GM18502 (cell line): ENCODE results near the gene PIP4K2C.
"Not testable (repeated sequence)": the region's sequence is repeated elsewhere in the genome, so short reads cannot be mapped to it uniquely, and the experiment has no call there.

Source experiments
- ATAC-seq: cut with Tn5 transposase; IDR thresholded peaks from one replicate; pipeline ENCODE4 v1.9.1; 2021; ENCODE audit warnings: mild to moderate bottlenecking; ENCODE audit not compliant: unreplicated experiment, poor library complexity

The PIP4K2C gene

GRCh38 chr12:57583008-57583831 is 7.8 kb upstream of the PIP4K2C start:
- ATAC-seq: peak; percentile 94

GRCh38 chr12:57584050-57584449 is 6.9 kb upstream of the PIP4K2C start:
- no peak for ATAC-seq

GRCh38 chr12:57584690-57585089 is 6.3 kb upstream of the PIP4K2C start:
- no peak for ATAC-seq

- no peak for ATAC-seq
Observed at GRCh38 chr12:57585156-57585555, 5.8 kb upstream of the PIP4K2C start.

- no peak for ATAC-seq
Observed at GRCh38 chr12:57586128-57586527, 4.9 kb upstream of the PIP4K2C start.

- ATAC-seq: no peak
Observed at GRCh38 chr12:57586832-57587429, 4.1 kb upstream of the PIP4K2C start.

GRCh38 chr12:57588951-57589610 is 1.9 kb upstream of the PIP4K2C start:
- ATAC-seq: not testable (repeated sequence)

- no peak for ATAC-seq
Observed at GRCh38 chr12:57590479-57590863, 521 bp upstream of the PIP4K2C start.

- no peak for ATAC-seq
Observed at GRCh38 chr12:57591782-57592325, 862 bp downstream of the PIP4K2C start.

- ATAC-seq: no peak
Observed at GRCh38 chr12:57592551-57593165, 1.7 kb downstream of the PIP4K2C start.

- ATAC-seq: no peak
Observed at GRCh38 chr12:57593187-57593586, 2.2 kb downstream of the PIP4K2C start.

GRCh38 chr12:57600395-57600794 is 9.4 kb downstream of the PIP4K2C start:
- no peak for ATAC-seq

- ATAC-seq: no peak
Observed at GRCh38 chr12:57602544-57602943, 11.6 kb downstream of the PIP4K2C start.

- no peak for ATAC-seq
Observed at GRCh38 chr12:57603324-57603723, 12.3 kb downstream of the PIP4K2C start.

- no peak for ATAC-seq
Observed at GRCh38 chr12:57603815-57604453, 12.9 kb downstream of the PIP4K2C start.

GRCh38 chr12:57604454-57604991 is 13.5 kb downstream of the PIP4K2C start, which contains the start of gene DTX3:
TSS of gene DTX3 (plus strand) at chr12:57604824. CDS start at chr12:57606518, 1,694 bp downstream.
- peak; percentile 67 for ATAC-seq

- peak; percentile 24 for ATAC-seq
Observed at GRCh38 chr12:57604992-57605810, 14.2 kb downstream of the PIP4K2C start.

GRCh38 chr12:57605811-57606311 is 14.9 kb downstream of the PIP4K2C start:
- no peak for ATAC-seq

- no peak for ATAC-seq
Observed at GRCh38 chr12:57606399-57606798, 15.4 kb downstream of the PIP4K2C start.
